Measurements from ENCODE around the gene INSM2.

- no peak for TF ChIP-seq POLR2A (IDR thresholded peaks at IDR 0.05)
- no peak for TF ChIP-seq CTCF (IDR thresholded peaks at IDR 0.05 in 4 of 5, conservative IDR thresholded peaks at IDR 0.05 in 1 of 5)
Measured at GRCh38 chr14:35543006-35543405, 9.0 kb downstream of the INSM2 start.

Measured in gastrocnemius medialis (tissue), 4 donors.